ENCODE results near the gene HK3. TPM values are rescaled to one million over a fixed set of nuclear protein-coding genes. Genes with fewer than 3 reads are reported as not detected.

The HK3 gene
- total RNA-seq, 6 experiments from 2014 or later = 2.3 to 21.1 (median 9.1) TPM

GRCh38 chr5:176902102-176902814 lies 3.1 kb upstream of the HK3 start:
- intact Hi-C loops (cut with DNase I) = no loop called here
- TF ChIP-seq, protein P1, sequence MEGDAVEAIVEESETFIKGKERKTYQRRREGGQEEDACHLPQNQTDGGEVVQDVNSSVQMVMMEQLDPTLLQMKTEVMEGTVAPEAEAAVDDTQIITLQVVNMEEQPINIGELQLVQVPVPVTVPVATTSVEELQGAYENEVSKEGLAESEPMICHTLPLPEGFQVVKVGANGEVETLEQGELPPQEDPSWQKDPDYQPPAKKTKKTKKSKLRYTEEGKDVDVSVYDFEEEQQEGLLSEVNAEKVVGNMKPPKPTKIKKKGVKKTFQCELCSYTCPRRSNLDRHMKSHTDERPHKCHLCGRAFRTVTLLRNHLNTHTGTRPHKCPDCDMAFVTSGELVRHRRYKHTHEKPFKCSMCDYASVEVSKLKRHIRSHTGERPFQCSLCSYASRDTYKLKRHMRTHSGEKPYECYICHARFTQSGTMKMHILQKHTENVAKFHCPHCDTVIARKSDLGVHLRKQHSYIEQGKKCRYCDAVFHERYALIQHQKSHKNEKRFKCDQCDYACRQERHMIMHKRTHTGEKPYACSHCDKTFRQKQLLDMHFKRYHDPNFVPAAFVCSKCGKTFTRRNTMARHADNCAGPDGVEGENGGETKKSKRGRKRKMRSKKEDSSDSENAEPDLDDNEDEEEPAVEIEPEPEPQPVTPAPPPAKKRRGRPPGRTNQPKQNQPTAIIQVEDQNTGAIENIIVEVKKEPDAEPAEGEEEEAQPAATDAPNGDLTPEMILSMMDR (IDR thresholded peaks at IDR 0.05) = no peak
- no peak for TF ChIP-seq POLR2A (IDR thresholded peaks at IDR 0.05)
- Histone ChIP-seq H3K4me1 (no peaks in the 10 kb centered on the region), H3K27ac (no peak overlapping the region), H3K4me3 (no peak overlapping the region), H3K9me3 (no peaks in the 10 kb centered on the region), H3K36me3 (peaks cover 0 to 37% (median 15%) of the 10 kb centered on the region in 4 donors), H3K27me3 (no peaks in the 10 kb centered on the region)
- ATAC-seq (no peak), DNase-seq (peak in 1 of 3 donors; percentile 33)
- 74% methylated on average over 5 of the region's 6 CpGs for WGBS (ENCODE audit: insufficient coverage, low coverage, low lambda C conversion rate, missing lambda C conversion rate)

GRCh38 chr5:176901260-176902101 lies 2.3 kb upstream of the HK3 start:
- no peaks in the 10 kb centered on the region for H3K27me3 ChIP-seq
- H3K27ac ChIP-seq = no peak overlapping the region
- H3K4me1 ChIP-seq = no peaks in the 10 kb centered on the region
- TF ChIP-seq, protein P1 (IDR thresholded peaks at IDR 0.05) = no peak
- TF ChIP-seq POLR2A (IDR thresholded peaks at IDR 0.05) = no peak
- DNase-seq (peak in 1 of 3 donors; percentile 27), ATAC-seq (peak in 2 of 4 donors; percentile 14 to 33)
- no peak overlapping the region for H3K4me3 ChIP-seq
- H3K9me3 ChIP-seq = no peaks in the 10 kb centered on the region
- WGBS (ENCODE audit: insufficient coverage, low coverage, low lambda C conversion rate, missing lambda C conversion rate) = 91% methylated on average over 7 of the region's 12 CpGs
- intact Hi-C loops (cut with DNase I) = no loop called here
- H3K36me3 ChIP-seq = peaks cover 0 to 29% (median 13%) of the 10 kb centered on the region in 4 donors

GRCh38 chr5:176900780-176901204 lies 1.6 kb upstream of the HK3 start:
- Histone ChIP-seq H3K4me3 (no peak overlapping the region), H3K27me3 (no peaks in the 10 kb centered on the region), H3K36me3 (peaks cover 0 to 22% (median 10%) of the 10 kb centered on the region in 4 donors), H3K4me1 (no peaks in the 10 kb centered on the region), H3K9me3 (no peaks in the 10 kb centered on the region), H3K27ac (no peak overlapping the region)
- 62% methylated on average over 2 of the region's 7 CpGs for WGBS (ENCODE audit: insufficient coverage, low coverage, low lambda C conversion rate, missing lambda C conversion rate)
- DNase-seq (peak in 1 of 3 donors; percentile 39), ATAC-seq (peak in 1 of 4 donors; percentile 3)
- TF ChIP-seq, protein P1 (IDR thresholded peaks at IDR 0.05) = no peak
- intact Hi-C loops (cut with DNase I) = no loop called here

- TF ChIP-seq POLR2A (IDR thresholded peaks at IDR 0.05) = no peak
- TF ChIP-seq, protein P1 (IDR thresholded peaks at IDR 0.05) = no peak
- Histone ChIP-seq H3K36me3 (peaks cover 0 to 16% (median 7%) of the 10 kb centered on the region in 4 donors), H3K4me1 (no peaks in the 10 kb centered on the region), H3K27ac (no peak overlapping the region), H3K9me3 (no peaks in the 10 kb centered on the region), H3K4me3 (no peak overlapping the region), H3K27me3 (no peaks in the 10 kb centered on the region)
- DNase-seq = peak in 1 of 3 donors; percentile 40
- ATAC-seq = peak in 1 of 4 donors; percentile 9
- intact Hi-C loops (cut with DNase I) = no loop called here
- 92% methylated on average over 2 of the region's 4 CpGs for WGBS (ENCODE audit: insufficient coverage, low coverage, low lambda C conversion rate, missing lambda C conversion rate)
These were observed 1.0 kb upstream of the HK3 start for GRCh38 chr5:176899946-176900779.

Data from right lobe of liver (tissue), 6 donors.